ENCODE data around the gene ARRB1.

DNA sequence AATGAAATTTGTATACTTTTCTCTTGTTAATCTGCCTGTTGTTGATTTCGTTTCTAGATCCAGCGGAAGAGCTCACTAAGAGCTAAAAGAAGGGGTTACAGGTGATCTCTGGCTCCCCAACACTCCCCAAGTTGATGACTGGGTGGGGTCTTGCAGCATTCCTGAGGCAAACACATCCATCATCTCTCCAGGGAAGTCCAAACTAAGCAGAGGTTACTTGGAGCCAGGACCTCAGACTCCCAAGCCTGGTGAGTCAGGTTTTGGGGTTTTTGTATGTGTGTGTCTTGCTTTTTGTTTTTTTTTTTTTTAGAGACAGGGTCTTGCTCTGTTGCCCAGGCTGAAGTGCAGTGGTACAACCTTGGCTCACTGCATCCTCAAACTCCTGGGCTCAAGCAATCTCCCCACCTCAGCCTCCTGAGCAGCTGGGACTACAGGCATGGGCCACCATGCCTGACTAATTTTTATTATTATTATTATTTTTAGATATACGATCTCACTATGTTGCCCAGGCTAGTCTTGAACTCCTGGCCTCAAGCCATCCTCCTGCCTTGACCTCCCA lies 36.4 kb upstream of the ARRB1 start:
- TF ChIP-seq NFATC3 (CRISPR knock-in tag; IDR thresholded peaks at IDR 0.05) (no peak), JUNB (CRISPR knock-in tag; IDR thresholded peaks at IDR 0.05; ENCODE audit: borderline replicate concordance) (no peak), SATB2 (CRISPR knock-in tag; IDR thresholded peaks at IDR 0.05) (no peak), TEAD2 (CRISPR knock-in tag; IDR thresholded peaks at IDR 0.05) (no peak), MAFK (conservative IDR thresholded peaks at IDR 0.05 in 1 of 2, IDR thresholded peaks at IDR 0.05 in 1 of 2; ENCODE audit: low read length in 2 of 2) (no peak), POLR2A (IDR thresholded peaks at IDR 0.05; ENCODE audit: insufficient read depth in 1 of 2, low read depth in 2 of 2, low read length in 2 of 2) (no peak)
- TF ChIP-seq, protein P1, sequence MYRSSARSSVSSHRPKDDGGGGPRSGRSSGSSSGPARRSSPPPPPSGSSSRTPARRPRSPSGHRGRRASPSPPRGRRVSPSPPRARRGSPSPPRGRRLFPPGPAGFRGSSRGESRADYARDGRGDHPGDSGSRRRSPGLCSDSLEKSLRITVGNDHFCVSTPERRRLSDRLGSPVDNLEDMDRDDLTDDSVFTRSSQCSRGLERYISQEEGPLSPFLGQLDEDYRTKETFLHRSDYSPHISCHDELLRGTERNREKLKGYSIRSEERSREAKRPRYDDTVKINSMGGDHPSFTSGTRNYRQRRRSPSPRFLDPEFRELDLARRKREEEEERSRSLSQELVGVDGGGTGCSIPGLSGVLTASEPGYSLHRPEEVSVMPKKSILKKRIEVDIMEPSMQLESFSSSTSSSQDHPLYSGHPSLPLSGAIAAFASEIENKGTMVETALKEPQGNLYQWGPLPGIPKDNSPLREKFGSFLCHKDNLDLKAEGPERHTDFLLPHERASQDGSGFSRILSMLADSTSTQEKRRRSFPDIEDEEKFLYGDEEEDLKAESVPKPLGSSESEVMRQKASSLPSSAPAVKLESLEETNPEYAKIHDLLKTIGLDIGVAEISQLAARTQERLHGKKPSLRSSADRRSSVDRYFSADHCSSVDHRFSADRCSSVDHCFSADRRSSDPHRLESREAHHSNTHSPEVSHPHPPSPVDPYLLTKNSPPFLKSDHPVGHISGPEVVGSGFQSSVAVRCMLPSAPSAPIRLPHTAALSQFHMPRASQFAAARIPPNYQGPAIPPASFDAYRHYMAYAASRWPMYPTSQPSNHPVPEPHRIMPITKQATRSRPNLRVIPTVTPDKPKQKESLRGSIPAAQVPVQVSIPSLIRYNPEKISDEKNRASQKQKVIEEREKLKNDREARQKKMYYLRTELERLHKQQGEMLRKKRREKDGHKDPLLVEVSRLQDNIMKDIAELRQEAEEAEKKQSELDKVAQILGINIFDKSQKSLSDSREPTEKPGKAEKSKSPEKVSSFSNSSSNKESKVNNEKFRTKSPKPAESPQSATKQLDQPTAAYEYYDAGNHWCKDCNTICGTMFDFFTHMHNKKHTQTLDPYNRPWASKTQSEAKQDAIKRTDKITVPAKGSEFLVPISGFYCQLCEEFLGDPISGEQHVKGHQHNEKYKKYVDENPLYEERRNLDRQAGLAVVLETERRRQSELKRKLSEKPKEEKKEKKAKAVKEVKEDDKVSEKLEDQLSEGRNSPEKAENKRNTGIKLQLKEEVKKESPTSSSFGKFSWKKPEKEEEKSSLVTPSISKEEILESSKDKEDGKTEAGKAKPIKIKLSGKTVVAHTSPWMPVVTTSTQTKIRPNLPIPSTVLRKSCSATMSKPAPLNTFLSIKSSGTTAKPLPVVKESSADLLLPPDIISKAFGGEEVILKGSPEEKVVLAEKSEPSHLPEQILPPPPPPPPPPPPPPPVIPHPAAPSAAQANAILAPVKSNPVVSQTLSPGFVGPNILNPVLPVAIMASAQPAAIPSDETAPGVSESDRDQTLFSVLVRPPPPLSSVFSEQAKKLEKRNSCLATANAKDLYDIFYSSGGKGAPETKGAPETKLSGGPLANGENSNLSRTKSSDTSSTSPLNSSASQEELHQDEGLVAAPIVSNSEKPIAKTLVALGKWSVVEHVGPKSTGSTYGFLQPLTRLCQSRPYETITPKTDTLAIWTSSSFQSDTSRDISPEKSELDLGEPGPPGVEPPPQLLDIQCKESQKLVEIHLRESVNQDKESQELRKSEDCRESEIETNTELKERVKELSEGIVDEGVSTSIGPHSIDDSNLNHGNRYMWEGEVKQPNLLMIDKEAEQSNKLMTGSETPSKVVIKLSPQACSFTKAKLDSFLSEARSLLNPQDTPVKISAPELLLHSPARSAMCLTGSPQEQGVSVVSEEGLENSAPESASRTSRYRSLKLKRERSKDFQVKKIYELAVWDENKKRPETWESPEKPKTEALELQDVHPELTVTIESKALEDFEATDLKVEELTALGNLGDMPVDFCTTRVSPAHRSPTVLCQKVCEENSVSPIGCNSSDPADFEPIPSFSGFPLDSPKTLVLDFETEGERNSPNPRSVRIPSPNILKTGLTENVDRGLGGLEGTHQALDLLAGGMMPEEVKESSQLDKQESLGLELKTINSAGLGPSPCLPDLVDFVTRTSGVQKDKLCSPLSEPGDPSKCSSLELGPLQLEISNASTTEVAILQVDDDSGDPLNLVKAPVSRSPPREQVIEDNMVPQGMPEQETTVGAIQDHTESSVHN (CRISPR knock-in tag; IDR thresholded peaks at IDR 0.05) = no peak
- TF ChIP-seq, protein P2, sequence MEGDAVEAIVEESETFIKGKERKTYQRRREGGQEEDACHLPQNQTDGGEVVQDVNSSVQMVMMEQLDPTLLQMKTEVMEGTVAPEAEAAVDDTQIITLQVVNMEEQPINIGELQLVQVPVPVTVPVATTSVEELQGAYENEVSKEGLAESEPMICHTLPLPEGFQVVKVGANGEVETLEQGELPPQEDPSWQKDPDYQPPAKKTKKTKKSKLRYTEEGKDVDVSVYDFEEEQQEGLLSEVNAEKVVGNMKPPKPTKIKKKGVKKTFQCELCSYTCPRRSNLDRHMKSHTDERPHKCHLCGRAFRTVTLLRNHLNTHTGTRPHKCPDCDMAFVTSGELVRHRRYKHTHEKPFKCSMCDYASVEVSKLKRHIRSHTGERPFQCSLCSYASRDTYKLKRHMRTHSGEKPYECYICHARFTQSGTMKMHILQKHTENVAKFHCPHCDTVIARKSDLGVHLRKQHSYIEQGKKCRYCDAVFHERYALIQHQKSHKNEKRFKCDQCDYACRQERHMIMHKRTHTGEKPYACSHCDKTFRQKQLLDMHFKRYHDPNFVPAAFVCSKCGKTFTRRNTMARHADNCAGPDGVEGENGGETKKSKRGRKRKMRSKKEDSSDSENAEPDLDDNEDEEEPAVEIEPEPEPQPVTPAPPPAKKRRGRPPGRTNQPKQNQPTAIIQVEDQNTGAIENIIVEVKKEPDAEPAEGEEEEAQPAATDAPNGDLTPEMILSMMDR (CRISPR knock-in tag; IDR thresholded peaks at IDR 0.05) = no peak
- TF ChIP-seq, protein P3, sequence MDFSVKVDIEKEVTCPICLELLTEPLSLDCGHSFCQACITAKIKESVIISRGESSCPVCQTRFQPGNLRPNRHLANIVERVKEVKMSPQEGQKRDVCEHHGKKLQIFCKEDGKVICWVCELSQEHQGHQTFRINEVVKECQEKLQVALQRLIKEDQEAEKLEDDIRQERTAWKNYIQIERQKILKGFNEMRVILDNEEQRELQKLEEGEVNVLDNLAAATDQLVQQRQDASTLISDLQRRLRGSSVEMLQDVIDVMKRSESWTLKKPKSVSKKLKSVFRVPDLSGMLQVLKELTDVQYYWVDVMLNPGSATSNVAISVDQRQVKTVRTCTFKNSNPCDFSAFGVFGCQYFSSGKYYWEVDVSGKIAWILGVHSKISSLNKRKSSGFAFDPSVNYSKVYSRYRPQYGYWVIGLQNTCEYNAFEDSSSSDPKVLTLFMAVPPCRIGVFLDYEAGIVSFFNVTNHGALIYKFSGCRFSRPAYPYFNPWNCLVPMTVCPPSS (IDR thresholded peaks at IDR 0.05) = no peak
